ENCODE data around the gene GALNT8.
"Not testable (repeated sequence)": the region's sequence is repeated elsewhere in the genome, so short reads cannot be mapped to it uniquely, and the experiment has no call there.

DNA sequence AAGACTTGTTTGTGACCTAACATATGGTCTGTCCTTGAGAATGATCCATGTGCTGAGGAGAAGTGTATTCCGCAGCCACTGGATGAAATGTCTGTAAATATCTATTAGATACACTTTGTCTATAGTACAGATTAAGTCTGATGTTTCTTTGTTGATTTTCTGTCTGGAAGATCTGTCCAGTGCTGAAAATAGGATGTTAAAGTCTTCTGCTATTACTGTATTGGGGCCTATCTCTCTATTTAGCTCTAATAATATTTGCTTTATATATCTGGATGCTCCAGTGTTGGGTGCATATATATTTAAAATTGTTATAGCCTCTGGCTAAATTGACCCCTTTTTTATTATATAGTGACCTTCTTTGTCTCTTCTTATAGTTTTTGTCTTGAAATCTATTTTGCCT lies 31.5 kb downstream of the GALNT8 start:
- not testable (repeated sequence) for TF ChIP-seq POLR2AphosphoS5, POLR2A, TAF1, SPI1, POU2F2 (IDR thresholded peaks at IDR 0.05; ENCODE audit: low read depth, low read length)
